HG03045 (cell line): ENCODE measurements around the gene FAM13A.
"Not testable (repeated sequence)": the region's sequence is repeated elsewhere in the genome, so short reads cannot be mapped to it uniquely, and the experiment has no call there.

Source experiments
- ATAC-seq: cut with Tn5 transposase; IDR thresholded peaks from one replicate; pipeline ENCODE4 v1.9.1; 2021; ENCODE audit warnings: mild to moderate bottlenecking, moderate library complexity; ENCODE audit not compliant: unreplicated experiment

FAM13A gene

GRCh38 chr4:88964450-88964849 is 92.5 kb downstream of the FAM13A start:
- ATAC-seq, result no peak

- no peak for ATAC-seq
Observed at GRCh38 chr4:88963817-88964216, 93.2 kb downstream of the FAM13A start.

GRCh38 chr4:88962396-88962795 is 94.6 kb downstream of the FAM13A start:
- no peak for ATAC-seq

- no peak for ATAC-seq
Observed at GRCh38 chr4:88960576-88960975, 96.4 kb downstream of the FAM13A start.

- no peak for ATAC-seq
Observed at GRCh38 chr4:88958080-88958479, 98.9 kb downstream of the FAM13A start.

- ATAC-seq, result no peak
Observed at GRCh38 chr4:88957570-88957969, 99.4 kb downstream of the FAM13A start.

- ATAC-seq, result no peak
Observed at GRCh38 chr4:88955580-88956380, 101.2 kb downstream of the FAM13A start.

GRCh38 chr4:88953400-88953799 is 103.6 kb downstream of the FAM13A start:
- no peak for ATAC-seq

- ATAC-seq, result no peak
Observed at GRCh38 chr4:88952081-88952480, 104.9 kb downstream of the FAM13A start.

- no peak for ATAC-seq
Observed at GRCh38 chr4:88949605-88950004, 107.4 kb downstream of the FAM13A start.

- ATAC-seq, result no peak
Observed at GRCh38 chr4:88940506-88940905, 116.5 kb downstream of the FAM13A start.

- ATAC-seq, result no peak
Observed at GRCh38 chr4:88939697-88940096, 117.3 kb downstream of the FAM13A start.

- ATAC-seq, result no peak
Observed at GRCh38 chr4:88938138-88938537, 118.8 kb downstream of the FAM13A start.

- no peak for ATAC-seq
Observed at GRCh38 chr4:88937081-88937480, 119.9 kb downstream of the FAM13A start.

GRCh38 chr4:88933414-88934160 is 123.4 kb downstream of the FAM13A start:
- ATAC-seq, result no peak

- no peak for ATAC-seq
Observed at GRCh38 chr4:88928852-88929251, 128.1 kb downstream of the FAM13A start.

- ATAC-seq, result no peak
Observed at GRCh38 chr4:88927420-88927819, 129.6 kb downstream of the FAM13A start.

- ATAC-seq, result no peak
Observed at GRCh38 chr4:88919056-88919455, 137.9 kb downstream of the FAM13A start.

GRCh38 chr4:88913181-88913580 is 143.8 kb downstream of the FAM13A start:
- ATAC-seq, result not testable (repeated sequence)

GRCh38 chr4:88911246-88912212 is 145.5 kb downstream of the FAM13A start:
- no peak for ATAC-seq

- ATAC-seq, result no peak
Observed at GRCh38 chr4:88910101-88910500, 146.9 kb downstream of the FAM13A start.
